ENCODE measurements around the gene ATP5IF1. TPM values are rescaled to one million over a fixed set of nuclear protein-coding genes. Genes with fewer than 3 reads are reported as not detected.

The ATP5IF1 gene
- total and polyA plus RNA-seq, 10 of the 15 experiments (the other 5 are each of a cell fraction or from before 2014, with no cell fraction given) = 253 to 1,210 (median 418) TPM

DNA sequence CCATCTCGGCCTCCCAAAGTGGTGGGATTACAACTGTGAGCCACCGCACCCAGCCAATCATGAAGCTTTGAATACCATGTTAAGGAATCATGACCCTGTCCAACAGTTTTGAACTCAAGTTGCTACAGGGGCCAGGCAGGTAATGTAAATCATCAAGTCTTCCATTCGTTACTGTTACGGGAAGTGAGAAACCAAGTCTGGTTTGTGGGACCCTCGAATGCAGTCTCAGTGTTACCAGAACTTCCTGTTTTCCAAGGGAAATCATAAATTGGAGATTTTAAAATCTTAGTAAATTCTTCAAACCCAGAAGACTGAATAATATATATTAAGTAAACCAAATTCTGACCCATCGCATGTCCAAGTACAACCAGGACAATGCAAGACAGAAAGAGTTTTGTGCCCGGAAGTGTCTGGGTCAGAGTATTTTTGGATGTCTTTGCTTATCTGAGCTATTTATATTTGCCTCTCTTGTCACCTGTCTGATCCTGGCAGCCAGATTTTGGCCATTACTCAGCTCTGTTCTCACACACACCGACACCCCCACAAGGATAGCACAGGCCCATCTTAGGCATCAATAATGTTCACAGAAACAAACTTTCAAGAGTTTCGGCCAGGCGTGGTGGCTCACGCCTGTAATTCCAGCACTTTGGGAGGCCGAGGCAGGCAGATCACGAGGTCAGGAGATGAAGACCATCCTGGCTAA, 8.8 kb downstream of the ATP5IF1 start (continued):
- TF ChIP-seq SMAD5 (IDR thresholded peaks at IDR 0.05; ENCODE audit: low read depth) (0 out of 2 replicates have a peak, but pooled peaks have one; percentile 36), ATF7 (IDR thresholded peaks at IDR 0.05; ENCODE audit: low read depth) (no peak), ESRRA (IDR thresholded peaks at IDR 0.05; ENCODE audit: low read length) (no peak), NBN (IDR thresholded peaks at IDR 0.05) (no peak; the same call in 1 of the 2 replicates), NFYB (IDR thresholded peaks at IDR 0.05; ENCODE audit: insufficient read depth, low read depth, low read length) (no peak), HDGF (IDR thresholded peaks at IDR 0.05) (0 out of 2 replicates have a peak, but pooled peaks have one; percentile 2), ZNF217 (IDR thresholded peaks at IDR 0.05) (no peak; the same call in 1 of the 2 replicates), CHD4 (IDR thresholded peaks at IDR 0.05) (no peak), BMI1 (IDR thresholded peaks at IDR 0.05; ENCODE audit: borderline replicate concordance) (no peak)
- TF ChIP-seq, protein P1, sequence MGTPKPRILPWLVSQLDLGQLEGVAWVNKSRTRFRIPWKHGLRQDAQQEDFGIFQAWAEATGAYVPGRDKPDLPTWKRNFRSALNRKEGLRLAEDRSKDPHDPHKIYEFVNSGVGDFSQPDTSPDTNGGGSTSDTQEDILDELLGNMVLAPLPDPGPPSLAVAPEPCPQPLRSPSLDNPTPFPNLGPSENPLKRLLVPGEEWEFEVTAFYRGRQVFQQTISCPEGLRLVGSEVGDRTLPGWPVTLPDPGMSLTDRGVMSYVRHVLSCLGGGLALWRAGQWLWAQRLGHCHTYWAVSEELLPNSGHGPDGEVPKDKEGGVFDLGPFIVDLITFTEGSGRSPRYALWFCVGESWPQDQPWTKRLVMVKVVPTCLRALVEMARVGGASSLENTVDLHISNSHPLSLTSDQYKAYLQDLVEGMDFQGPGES (IDR thresholded peaks at IDR 0.05) = no peak
- TF ChIP-seq, protein P2, sequence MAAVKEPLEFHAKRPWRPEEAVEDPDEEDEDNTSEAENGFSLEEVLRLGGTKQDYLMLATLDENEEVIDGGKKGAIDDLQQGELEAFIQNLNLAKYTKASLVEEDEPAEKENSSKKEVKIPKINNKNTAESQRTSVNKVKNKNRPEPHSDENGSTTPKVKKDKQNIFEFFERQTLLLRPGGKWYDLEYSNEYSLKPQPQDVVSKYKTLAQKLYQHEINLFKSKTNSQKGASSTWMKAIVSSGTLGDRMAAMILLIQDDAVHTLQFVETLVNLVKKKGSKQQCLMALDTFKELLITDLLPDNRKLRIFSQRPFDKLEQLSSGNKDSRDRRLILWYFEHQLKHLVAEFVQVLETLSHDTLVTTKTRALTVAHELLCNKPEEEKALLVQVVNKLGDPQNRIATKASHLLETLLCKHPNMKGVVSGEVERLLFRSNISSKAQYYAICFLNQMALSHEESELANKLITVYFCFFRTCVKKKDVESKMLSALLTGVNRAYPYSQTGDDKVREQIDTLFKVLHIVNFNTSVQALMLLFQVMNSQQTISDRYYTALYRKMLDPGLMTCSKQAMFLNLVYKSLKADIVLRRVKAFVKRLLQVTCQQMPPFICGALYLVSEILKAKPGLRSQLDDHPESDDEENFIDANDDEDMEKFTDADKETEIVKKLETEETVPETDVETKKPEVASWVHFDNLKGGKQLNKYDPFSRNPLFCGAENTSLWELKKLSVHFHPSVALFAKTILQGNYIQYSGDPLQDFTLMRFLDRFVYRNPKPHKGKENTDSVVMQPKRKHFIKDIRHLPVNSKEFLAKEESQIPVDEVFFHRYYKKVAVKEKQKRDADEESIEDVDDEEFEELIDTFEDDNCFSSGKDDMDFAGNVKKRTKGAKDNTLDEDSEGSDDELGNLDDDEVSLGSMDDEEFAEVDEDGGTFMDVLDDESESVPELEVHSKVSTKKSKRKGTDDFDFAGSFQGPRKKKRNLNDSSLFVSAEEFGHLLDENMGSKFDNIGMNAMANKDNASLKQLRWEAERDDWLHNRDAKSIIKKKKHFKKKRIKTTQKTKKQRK (IDR thresholded peaks at IDR 0.05; ENCODE audit: low read depth, low read length) = no peak
- TF ChIP-seq, protein P3, sequence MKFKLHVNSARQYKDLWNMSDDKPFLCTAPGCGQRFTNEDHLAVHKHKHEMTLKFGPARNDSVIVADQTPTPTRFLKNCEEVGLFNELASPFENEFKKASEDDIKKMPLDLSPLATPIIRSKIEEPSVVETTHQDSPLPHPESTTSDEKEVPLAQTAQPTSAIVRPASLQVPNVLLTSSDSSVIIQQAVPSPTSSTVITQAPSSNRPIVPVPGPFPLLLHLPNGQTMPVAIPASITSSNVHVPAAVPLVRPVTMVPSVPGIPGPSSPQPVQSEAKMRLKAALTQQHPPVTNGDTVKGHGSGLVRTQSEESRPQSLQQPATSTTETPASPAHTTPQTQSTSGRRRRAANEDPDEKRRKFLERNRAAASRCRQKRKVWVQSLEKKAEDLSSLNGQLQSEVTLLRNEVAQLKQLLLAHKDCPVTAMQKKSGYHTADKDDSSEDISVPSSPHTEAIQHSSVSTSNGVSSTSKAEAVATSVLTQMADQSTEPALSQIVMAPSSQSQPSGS (IDR thresholded peaks at IDR 0.05; ENCODE audit: low read length) = peak; percentile 68
- TF ChIP-seq, protein P4, sequence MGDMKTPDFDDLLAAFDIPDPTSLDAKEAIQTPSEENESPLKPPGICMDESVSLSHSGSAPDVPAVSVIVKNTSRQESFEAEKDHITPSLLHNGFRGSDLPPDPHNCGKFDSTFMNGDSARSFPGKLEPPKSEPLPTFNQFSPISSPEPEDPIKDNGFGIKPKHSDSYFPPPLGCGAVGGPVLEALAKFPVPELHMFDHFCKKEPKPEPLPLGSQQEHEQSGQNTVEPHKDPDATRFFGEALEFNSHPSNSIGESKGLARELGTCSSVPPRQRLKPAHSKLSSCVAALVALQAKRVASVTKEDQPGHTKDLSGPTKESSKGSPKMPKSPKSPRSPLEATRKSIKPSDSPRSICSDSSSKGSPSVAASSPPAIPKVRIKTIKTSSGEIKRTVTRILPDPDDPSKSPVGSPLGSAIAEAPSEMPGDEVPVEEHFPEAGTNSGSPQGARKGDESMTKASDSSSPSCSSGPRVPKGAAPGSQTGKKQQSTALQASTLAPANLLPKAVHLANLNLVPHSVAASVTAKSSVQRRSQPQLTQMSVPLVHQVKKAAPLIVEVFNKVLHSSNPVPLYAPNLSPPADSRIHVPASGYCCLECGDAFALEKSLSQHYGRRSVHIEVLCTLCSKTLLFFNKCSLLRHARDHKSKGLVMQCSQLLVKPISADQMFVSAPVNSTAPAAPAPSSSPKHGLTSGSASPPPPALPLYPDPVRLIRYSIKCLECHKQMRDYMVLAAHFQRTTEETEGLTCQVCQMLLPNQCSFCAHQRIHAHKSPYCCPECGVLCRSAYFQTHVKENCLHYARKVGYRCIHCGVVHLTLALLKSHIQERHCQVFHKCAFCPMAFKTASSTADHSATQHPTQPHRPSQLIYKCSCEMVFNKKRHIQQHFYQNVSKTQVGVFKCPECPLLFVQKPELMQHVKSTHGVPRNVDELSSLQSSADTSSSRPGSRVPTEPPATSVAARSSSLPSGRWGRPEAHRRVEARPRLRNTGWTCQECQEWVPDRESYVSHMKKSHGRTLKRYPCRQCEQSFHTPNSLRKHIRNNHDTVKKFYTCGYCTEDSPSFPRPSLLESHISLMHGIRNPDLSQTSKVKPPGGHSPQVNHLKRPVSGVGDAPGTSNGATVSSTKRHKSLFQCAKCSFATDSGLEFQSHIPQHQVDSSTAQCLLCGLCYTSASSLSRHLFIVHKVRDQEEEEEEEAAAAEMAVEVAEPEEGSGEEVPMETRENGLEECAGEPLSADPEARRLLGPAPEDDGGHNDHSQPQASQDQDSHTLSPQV (IDR thresholded peaks at IDR 0.05) = no peak
- TF ChIP-seq, protein P5, sequence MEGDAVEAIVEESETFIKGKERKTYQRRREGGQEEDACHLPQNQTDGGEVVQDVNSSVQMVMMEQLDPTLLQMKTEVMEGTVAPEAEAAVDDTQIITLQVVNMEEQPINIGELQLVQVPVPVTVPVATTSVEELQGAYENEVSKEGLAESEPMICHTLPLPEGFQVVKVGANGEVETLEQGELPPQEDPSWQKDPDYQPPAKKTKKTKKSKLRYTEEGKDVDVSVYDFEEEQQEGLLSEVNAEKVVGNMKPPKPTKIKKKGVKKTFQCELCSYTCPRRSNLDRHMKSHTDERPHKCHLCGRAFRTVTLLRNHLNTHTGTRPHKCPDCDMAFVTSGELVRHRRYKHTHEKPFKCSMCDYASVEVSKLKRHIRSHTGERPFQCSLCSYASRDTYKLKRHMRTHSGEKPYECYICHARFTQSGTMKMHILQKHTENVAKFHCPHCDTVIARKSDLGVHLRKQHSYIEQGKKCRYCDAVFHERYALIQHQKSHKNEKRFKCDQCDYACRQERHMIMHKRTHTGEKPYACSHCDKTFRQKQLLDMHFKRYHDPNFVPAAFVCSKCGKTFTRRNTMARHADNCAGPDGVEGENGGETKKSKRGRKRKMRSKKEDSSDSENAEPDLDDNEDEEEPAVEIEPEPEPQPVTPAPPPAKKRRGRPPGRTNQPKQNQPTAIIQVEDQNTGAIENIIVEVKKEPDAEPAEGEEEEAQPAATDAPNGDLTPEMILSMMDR (IDR thresholded peaks at IDR 0.05 in 2 of 3, conservative IDR thresholded peaks at IDR 0.05 in 1 of 3; ENCODE audit: control insufficient read depth in 2 of 3, extremely low read depth in 1 of 3, insufficient read depth in 1 of 3, low read depth in 3 of 3, low read length in 3 of 3) = no peak
- TF ChIP-seq, protein P6, sequence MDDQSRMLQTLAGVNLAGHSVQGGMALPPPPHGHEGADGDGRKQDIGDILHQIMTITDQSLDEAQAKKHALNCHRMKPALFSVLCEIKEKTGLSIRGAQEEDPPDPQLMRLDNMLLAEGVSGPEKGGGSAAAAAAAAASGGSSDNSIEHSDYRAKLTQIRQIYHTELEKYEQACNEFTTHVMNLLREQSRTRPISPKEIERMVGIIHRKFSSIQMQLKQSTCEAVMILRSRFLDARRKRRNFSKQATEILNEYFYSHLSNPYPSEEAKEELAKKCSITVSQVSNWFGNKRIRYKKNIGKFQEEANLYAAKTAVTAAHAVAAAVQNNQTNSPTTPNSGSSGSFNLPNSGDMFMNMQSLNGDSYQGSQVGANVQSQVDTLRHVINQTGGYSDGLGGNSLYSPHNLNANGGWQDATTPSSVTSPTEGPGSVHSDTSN (IDR thresholded peaks at IDR 0.05; ENCODE audit: insufficient replicate concordance, low read depth, low read length) = peak; percentile 45
